Activated CD4-positive, CD25-positive, alpha-beta regulatory T cell (primary cell): ENCODE measurements around the gene DLX6.

Source experiments
- DNase-seq, 4 experiments: peaks; one replicate each; lab custom pipeline; 2025; lab: John Stamatoyannopoulos, UW

Gene DLX6

GRCh38 chr7:96996111-96996957 lies 9.0 kb upstream of the DLX6 start:
- DNase-seq, result no peak

- DNase-seq, result no peak
Measured at GRCh38 chr7:96996958-96997511, 8.3 kb upstream of the DLX6 start.

- DNase-seq, result no peak
Measured at GRCh38 chr7:96997512-96998032, 7.8 kb upstream of the DLX6 start.

DNA sequence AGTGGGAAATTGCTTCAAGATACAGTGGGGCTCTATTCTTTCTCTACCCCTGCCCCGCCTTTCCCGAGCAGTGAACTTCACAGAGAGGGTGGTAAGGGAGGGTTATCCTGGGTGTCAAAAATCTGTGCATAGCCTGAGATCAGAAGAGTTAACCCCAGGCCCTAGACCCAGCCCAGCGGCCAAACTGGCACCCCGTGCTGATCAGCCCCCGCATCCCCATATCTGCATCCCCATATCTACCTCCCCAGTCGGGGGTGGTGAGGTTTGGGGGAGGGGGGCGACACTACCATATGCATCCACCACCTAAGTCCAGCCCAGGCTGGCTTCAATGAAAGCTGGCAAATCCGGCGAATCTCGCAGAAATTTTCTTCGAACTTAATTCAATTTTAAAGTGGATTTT lies 7.0 kb upstream of the DLX6 start:
- DNase-seq, result no peak

- no peak for DNase-seq
Measured at GRCh38 chr7:96998744-96999143, 6.6 kb upstream of the DLX6 start.

- no peak for DNase-seq
Measured at GRCh38 chr7:97001221-97001620, 4.1 kb upstream of the DLX6 start.

DNA sequence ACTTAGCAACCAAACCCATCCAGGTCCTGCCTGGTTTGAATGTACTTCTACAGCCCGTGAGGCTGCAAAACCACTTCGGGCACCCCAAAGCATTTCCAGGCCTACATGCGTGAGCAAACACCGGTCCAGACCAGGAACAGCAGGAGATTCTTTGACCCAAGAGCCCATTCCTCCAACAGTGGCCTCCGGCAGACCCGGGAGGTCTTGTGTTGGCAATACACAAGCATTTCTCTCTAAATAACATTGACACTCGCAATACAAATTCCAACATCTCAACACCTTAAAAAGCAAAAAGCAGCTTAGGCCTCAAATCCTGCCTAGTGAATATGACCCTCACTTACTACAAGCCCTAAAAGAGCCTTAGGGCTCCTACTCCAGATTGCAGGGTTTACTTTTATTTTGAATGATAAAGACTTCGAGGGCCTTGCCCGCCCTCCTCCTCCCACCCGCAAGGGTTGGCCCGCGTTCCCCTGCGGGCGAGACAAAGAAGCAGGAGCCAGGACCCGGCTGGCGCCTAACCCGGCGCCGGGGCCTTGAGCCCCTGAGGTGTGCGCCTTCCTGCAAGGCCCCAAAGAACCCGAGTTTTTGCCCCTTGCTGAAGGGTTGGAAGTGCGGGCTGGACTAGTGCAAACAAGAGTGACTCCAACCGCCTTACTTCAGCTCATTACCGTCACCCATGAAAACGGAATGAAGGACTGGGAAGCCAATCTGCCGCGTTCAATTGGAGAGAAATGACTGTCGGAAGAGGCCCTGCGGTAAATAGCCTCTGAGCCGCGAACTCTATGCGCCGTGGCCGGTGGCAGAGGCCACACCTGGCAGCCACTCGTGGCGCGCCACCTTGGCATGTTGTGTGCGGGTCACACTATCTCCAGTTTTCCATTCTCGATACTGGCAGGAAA lies 3.4 kb upstream of the DLX6 start:
- no peak for DNase-seq

DNA sequence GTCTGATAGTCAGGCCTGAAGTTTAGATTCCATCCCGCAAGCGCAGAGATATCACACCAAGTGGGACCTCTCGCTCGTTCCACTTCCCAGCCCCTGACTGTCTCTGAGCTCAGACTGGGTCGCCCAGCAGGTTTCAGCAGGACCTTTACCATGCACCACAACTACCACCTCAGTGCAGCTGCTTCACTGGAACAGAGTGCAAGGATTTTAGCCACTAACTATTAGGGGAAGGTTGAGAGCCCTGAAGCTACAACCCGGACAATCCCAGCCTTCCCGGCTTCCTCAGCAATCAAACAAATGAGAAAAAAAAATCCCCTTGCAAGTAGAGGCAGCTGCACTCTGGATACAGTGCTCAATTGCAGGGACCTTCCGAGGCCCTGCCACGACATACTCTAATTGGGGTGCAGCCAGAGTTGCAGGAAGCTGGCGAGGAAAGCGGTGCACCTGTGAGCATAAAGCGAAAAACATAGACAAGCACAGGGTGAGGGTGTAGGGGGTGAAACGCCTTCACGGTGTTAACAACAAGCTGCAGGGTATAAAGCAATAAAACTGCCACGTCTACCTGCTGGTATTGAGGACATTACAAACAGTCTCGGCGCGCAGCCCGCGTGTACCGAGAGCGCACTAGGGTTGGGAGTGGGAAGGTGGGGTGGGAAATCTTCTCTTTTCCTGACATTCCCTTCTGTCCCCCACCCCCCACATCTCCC lies 2.6 kb upstream of the DLX6 start:
- DNase-seq, result no peak

DNA sequence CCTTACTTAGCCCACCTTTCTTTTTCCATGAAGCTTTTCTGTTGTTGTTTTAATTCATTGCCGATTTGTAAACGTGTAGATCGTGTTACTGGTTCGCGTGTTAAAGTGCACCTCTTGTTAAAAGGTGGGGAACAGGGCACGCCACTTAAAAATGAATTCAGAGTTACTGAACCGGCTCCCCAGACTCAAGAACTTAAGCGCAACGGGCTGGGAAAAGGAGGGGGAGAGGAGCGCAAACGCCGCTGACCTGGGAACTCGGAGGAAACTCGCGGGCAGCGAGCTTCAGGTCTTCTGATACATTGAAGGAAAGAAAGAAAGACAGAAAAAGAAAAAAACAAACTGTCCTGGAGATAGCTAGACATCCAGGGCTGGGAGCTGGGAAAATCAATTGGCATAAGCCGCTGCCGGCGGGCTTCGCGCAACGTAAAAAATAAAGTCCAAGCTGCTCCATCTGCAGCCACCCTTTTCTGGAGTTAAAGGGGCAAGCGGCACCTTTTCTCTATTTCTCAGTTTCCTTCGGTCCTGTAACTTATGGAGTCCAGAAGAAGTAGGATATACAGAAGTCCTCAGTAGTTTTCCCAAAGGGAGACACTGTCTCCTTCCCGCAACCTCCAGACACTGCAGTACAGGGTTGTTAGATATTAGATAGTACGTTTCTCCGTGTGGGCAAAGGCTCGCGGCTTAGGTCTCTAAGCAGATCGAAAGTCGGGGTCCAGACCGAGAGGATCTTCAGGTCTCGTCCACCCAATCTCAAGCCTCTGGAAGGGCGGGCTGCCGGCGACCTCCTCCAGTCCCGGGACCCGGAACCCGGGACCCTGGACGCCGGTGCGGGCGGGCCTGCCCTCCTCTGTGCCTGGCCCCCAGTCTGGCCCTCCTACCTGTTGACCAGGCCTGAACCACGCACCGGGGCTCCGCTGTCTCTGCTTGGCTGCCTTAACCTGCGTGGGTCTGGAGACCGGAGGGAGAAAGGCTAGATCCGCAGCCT lies 1.8 kb upstream of the DLX6 start:
- DNase-seq, result no peak

GRCh38 chr7:97004247-97005182 lies 838 bp upstream of the DLX6 start:
- no peak for DNase-seq

DNA sequence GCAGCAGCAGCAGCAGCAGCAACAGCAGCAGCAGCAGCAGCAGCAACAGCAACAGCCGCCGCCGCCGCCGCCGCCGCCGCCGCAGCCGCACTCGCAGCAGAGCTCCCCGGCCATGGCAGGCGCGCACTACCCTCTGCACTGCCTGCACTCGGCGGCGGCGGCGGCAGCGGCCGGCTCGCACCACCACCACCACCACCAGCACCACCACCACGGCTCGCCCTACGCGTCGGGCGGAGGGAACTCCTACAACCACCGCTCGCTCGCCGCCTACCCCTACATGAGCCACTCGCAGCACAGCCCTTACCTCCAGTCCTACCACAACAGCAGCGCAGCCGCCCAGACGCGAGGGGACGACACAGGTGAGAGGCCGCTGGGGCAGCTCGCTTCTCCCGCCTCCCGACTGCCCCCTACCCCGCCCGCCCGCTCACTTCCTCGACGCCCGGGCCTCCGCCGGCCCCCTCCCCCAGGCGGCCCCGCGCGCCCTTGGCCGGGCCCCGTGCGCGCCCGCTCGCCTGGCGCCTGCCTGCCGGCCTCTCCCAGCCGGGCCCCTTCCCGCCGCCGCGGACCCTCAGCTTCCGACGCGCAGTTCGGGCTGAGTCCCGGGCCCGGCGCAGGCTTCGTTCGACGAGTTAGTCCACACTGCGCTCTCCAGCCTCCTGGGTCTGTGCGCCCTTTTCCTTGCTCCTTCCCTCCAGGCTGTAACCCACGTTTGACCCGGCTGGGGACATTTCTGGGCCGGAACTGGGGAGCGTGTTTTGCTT lies 882 bp downstream of the DLX6 start:
- DNase-seq, result no peak

DNA sequence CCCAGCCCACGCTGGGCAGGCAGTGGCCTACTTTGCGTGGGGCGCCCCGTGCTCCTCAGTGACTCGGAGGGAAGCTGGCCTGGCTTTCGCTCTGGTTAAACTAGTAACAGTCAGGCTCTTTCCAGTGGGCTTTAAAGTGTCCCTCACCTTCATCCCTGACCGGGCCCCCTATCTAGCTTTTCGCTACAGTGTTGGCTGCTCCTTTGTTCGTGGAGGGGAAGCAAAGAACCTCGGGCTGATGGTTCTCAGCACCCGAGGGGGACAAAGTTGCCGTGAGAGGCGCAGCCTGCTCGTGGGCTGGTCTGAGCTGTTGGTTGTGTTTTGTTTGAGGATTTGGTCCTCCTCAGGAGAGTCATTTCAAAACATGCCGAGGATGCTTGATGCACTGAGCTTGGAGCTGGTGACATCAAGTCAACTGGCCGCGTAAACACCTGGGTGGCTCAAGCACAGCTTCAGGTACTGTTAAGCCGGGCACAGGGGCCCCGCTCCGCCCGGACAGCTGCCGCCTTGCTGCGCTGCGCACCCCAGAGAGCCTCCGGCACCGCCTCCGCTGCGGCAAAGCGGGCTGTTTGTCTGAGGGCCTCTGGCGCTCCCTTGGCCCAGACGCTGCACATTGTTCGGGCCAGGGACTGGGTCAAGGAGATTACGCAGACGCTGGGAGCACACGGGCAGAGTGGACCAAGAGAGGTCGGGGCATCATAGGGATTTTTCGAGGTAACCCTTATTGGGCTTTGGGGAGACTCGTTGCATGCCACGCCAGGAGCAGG lies 1.6 kb downstream of the DLX6 start:
- DNase-seq, result no peak

DNA sequence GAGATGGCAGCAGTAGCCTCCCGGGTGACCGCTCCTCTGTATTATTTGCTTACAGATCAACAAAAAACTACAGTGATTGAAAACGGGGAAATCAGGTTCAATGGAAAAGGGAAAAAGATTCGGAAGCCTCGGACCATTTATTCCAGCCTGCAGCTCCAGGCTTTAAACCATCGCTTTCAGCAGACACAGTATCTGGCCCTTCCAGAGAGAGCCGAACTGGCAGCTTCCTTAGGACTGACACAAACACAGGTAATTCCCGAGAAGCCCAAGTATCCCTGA lies 2.2 kb downstream of the DLX6 start:
- DNase-seq, result no peak

DNA sequence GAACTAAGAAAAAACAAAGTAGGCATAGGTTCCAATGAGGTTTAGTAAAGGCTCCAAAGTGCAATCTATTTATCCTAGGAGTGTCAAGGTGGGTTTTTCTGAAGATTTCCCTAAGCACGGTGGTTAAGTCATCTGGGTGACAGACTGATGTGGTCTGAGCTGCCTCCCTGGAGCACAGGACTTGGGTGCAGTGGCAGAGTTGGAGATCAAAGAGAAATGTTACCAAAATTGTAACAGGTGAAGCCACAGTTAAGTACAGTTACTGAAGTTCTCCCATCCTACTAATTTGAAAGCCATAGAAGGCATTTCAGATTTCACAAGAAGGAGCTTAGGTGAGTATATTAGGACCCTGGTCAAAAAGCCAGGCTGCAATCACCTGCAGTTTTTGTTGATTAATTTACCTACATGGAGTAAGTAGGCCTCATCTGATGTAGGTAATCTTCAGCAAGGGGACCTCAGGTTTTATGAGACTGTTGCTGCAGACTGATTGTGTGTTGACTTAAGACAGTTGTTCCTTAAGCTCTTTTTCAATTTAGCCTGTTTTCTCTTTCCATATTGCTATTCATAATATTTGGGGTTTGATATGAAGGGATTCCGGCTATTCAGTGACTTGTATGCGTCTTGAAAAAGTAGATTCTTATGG lies 3.0 kb downstream of the DLX6 start:
- DNase-seq, result no peak

DNA sequence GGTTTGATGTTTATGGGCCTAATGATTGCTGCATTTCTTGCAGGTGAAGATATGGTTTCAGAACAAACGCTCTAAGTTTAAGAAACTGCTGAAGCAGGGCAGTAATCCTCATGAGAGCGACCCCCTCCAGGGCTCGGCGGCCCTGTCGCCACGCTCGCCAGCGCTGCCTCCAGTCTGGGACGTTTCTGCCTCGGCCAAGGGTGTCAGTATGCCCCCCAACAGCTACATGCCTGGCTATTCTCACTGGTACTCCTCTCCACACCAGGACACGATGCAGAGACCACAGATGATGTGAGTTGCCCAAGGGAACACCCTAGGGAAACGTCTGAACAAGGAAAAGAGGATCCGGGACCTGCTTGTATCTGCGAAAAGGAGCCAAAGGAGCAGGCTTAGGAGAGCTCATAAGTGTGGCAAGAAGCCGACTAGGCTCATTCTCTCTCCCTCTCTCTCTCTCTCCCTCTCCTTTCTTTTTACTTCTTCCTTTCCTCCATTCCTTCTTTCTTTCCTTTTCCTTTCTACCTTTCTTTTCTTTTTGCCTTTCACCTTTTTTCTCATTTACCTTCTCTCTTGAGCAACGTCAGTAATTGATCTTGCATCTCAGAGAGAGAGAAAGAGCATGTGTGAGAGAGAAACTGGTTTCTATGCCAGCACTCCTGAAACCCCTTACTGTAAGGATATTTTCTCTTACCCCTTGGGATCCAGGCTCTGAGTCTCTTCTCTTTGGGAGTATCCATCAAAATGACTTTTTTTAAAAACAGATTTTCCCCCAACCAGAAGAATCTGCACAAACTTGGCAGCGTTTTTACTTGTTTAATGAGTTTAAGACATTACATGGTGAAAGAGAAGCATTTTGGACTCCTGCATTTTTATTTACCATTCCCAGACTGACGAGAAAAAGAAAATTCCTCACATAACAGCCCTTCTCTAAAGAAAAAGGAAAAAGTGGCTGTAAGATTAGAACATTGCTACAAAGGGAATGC lies 4.7 kb downstream of the DLX6 start:
- no peak for DNase-seq

- DNase-seq, result no peak
Measured at GRCh38 chr7:97011104-97011503, 5.8 kb downstream of the DLX6 start.
